ENCODE data around the gene SURF6.
"Not testable (repeated sequence)": the region's sequence is repeated elsewhere in the genome, so short reads cannot be mapped to it uniquely, and the experiment has no call there.

SURF6 gene

GRCh38 chr9:133331641-133332380 is 4.2 kb downstream of the SURF6 start:
- FAIRE-seq (no peak), DNase-seq (ENCODE audit: insufficient read length) (no peak)
- TF ChIP-seq POLR2A (IDR thresholded peaks at IDR 0.05; ENCODE audit: low read depth, low read length) (no peak), POLR2AphosphoS5 (IDR thresholded peaks at IDR 0.05; ENCODE audit: low read depth, low read length) (no peak), TAF1 (IDR thresholded peaks at IDR 0.05; ENCODE audit: borderline replicate concordance, low read depth, low read length) (no peak)

- FAIRE-seq (no peak), DNase-seq (ENCODE audit: insufficient read length) (no peak)
- TF ChIP-seq TAF1 (IDR thresholded peaks at IDR 0.05; ENCODE audit: borderline replicate concordance, low read depth, low read length) (no peak), POLR2AphosphoS5 (IDR thresholded peaks at IDR 0.05; ENCODE audit: low read depth, low read length) (no peak), POLR2A (IDR thresholded peaks at IDR 0.05; ENCODE audit: low read depth, low read length) (no peak)
Observed at GRCh38 chr9:133331221-133331620, 4.8 kb downstream of the SURF6 start.

GRCh38 chr9:133329306-133330156 is 6.5 kb downstream of the SURF6 start:
- not testable (repeated sequence) for FAIRE-seq; DNase-seq (ENCODE audit: insufficient read length)

- TF ChIP-seq POLR2A (IDR thresholded peaks at IDR 0.05; ENCODE audit: low read depth, low read length) (no peak), TAF1 (IDR thresholded peaks at IDR 0.05; ENCODE audit: borderline replicate concordance, low read depth, low read length) (no peak), POLR2AphosphoS5 (IDR thresholded peaks at IDR 0.05; ENCODE audit: low read depth, low read length) (no peak)
- no peak for DNase-seq (ENCODE audit: insufficient read length)
- FAIRE-seq: no peak
Observed at GRCh38 chr9:133327834-133328484, 8.0 kb downstream of the SURF6 start.

- DNase-seq (ENCODE audit: insufficient read length); FAIRE-seq: not testable (repeated sequence)
Observed at GRCh38 chr9:133327021-133327420, 9.0 kb downstream of the SURF6 start.

GRCh38 chr9:133323991-133324703 is 11.8 kb downstream of the SURF6 start:
- DNase-seq (ENCODE audit: insufficient read length) (no peak), FAIRE-seq (no peak)
- no peak for TF ChIP-seq TAF1 (IDR thresholded peaks at IDR 0.05; ENCODE audit: borderline replicate concordance, low read depth, low read length)
- TF ChIP-seq POLR2AphosphoS5 (IDR thresholded peaks at IDR 0.05; ENCODE audit: low read depth, low read length): no peak
- no peak for TF ChIP-seq POLR2A (IDR thresholded peaks at IDR 0.05; ENCODE audit: low read depth, low read length)

GRCh38 chr9:133323211-133323610 is 12.8 kb downstream of the SURF6 start:
- DNase-seq (ENCODE audit: insufficient read length) (no peak), FAIRE-seq (no peak)
- TF ChIP-seq TAF1 (IDR thresholded peaks at IDR 0.05; ENCODE audit: borderline replicate concordance, low read depth, low read length) (no peak), POLR2A (IDR thresholded peaks at IDR 0.05; ENCODE audit: low read depth, low read length) (no peak), POLR2AphosphoS5 (IDR thresholded peaks at IDR 0.05; ENCODE audit: low read depth, low read length) (no peak)

- no peak for FAIRE-seq
Observed at GRCh38 chr9:133322701-133323100, 13.3 kb downstream of the SURF6 start.

GRCh38 chr9:133321411-133321935 is 14.5 kb downstream of the SURF6 start:
- FAIRE-seq: no peak
- TF ChIP-seq POLR2A (IDR thresholded peaks at IDR 0.05; ENCODE audit: low read depth, low read length) (no peak), TAF1 (IDR thresholded peaks at IDR 0.05; ENCODE audit: borderline replicate concordance, low read depth, low read length) (no peak), POLR2AphosphoS5 (IDR thresholded peaks at IDR 0.05; ENCODE audit: low read depth, low read length) (no peak)

More at GRCh38 chr9:133322701-133323100, 13.3 kb downstream of the SURF6 start:
- DNase-seq (ENCODE audit: insufficient read length): no peak
- no peak for TF ChIP-seq POLR2AphosphoS5 (IDR thresholded peaks at IDR 0.05; ENCODE audit: low read depth, low read length)
- no peak for TF ChIP-seq TAF1 (IDR thresholded peaks at IDR 0.05; ENCODE audit: borderline replicate concordance, low read depth, low read length)
- no peak for TF ChIP-seq POLR2A (IDR thresholded peaks at IDR 0.05; ENCODE audit: low read depth, low read length)

GRCh38 chr9:133320421-133320881 is 15.5 kb downstream of the SURF6 start:
- FAIRE-seq: no peak
- DNase-seq (ENCODE audit: insufficient read length): no peak
- TF ChIP-seq TAF1 (IDR thresholded peaks at IDR 0.05; ENCODE audit: borderline replicate concordance, low read depth, low read length): no peak
- no peak for TF ChIP-seq POLR2A (IDR thresholded peaks at IDR 0.05; ENCODE audit: low read depth, low read length)
- TF ChIP-seq POLR2AphosphoS5 (IDR thresholded peaks at IDR 0.05; ENCODE audit: low read depth, low read length): no peak

More at GRCh38 chr9:133321411-133321935, 14.5 kb downstream of the SURF6 start:
- DNase-seq (ENCODE audit: insufficient read length): no peak

GRCh38 chr9:133317551-133317950 is 18.4 kb downstream of the SURF6 start:
- not testable (repeated sequence) for DNase-seq (ENCODE audit: insufficient read length); FAIRE-seq

Data from GM12892 (cell line).